OCI-LY1 (cell line): ENCODE measurements around the gene TM9SF4.

Experiments used
- CTCF ChIP-seq: fragments of 200-600 bp; sonication (generic), shearing (Covaris generic); IDR thresholded peaks from 2 replicates; pipeline ENCODE4 v1.5.1; 2017; ENCODE audit warnings: mild to moderate bottlenecking, antibody characterized with exemption, low read length, moderate library complexity, mixed read lengths
- EZH2 ChIP-seq: fragments of 200-600 bp; sonication (generic), shearing (Covaris generic); IDR thresholded peaks from 2 replicates; pipeline ENCODE4 v1.8.0; 2017; ENCODE audit warnings: borderline replicate concordance, mixed run types, mild to moderate bottlenecking, antibody characterized with exemption, low read length, moderate library complexity, mixed read lengths

- TF ChIP-seq CTCF (no peak), EZH2 (no peak)
Measured at GRCh38 chr20:32062776-32063170, 46.7 kb upstream of the TM9SF4 start.
